ENCODE measurements around the gene HRAS.

GRCh38 chr11:515131-515530, 20.2 kb downstream of the HRAS start:
- TF ChIP-seq CTCF (IDR thresholded peaks at IDR 0.05), result no peak
- TF ChIP-seq POLR2A (IDR thresholded peaks at IDR 0.05), result no peak

All from body of pancreas (tissue), 4 donors.